GM18873 (cell line): ENCODE data around the gene VPS41.
"Not testable (repeated sequence)": the region's sequence is repeated elsewhere in the genome, so short reads cannot be mapped to it uniquely, and the experiment has no call there.

Source experiments
- ATAC-seq: cut with Tn5 transposase; IDR thresholded peaks from one replicate; pipeline ENCODE4 v1.9.1; 2021; ENCODE audit warnings: mild to moderate bottlenecking, moderate library complexity, moderate number of reproducible peaks; ENCODE audit not compliant: unreplicated experiment, low FRiP score

VPS41 gene

GRCh38 chr7:38858259-38858884 is 50.6 kb downstream of the VPS41 start:
- no peak for ATAC-seq

DNA sequence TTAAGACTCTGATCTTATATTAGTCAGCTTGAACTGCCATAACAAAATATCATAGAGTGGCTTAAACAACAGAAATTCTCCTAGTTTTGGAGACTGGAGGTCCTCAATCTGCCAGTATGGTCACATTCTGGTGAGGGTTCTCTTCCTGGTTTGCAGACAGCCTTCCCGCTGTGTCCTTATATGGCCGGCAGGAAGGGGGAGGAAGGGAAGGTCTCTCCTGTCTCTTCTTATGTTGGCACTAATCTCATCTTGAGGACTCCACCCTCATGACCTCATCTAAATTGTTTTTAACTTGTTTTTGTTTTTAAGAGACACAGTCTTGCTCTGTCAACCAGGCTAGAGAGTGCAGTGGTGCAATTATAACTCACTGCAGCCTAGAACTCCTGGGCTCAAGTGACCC is 53.1 kb downstream of the VPS41 start:
- ATAC-seq, result no peak

DNA sequence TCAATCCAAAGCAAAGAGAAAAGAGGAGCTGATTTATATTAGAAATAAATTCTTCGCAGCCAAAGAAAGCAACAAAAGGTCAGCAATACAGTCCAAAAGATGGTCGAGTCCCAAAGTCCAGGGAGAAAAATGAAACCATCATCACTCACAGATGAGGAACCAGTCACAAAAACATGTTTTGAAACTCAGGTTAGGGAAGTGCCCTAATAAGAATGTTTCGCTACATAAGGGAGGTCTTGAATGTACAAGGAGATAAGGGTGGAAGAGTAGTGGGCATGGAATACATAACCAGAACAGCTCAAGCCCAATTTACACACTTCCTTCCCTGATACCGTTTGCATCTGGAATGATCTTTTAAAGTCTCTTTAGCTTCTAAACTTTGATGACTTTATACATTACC is 53.6 kb downstream of the VPS41 start:
- ATAC-seq, result no peak

- not testable (repeated sequence) for ATAC-seq
These were observed 54.0 kb downstream of the VPS41 start for GRCh38 chr7:38854947-38855346.

DNA sequence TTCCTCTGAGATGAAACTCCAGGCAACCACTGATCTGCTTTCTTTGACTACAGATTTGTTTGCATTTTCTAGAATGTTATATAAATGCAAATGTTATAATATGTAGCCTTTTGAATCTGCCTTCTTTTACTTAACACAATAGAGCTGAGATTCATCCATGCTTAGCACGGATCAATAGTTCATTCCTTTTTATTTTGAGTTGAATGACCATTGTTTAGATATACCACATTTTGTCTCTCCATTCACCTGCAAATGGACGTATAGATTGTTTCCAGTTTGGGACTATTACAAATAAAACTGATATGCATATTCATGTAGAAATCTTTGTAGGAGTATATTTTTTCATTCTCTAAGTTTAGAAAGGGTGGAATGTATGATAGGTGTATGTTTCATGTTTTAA is 57.7 kb downstream of the VPS41 start:
- ATAC-seq, result no peak

GRCh38 chr7:38846280-38846679 is 62.7 kb downstream of the VPS41 start:
- no peak for ATAC-seq

GRCh38 chr7:38844952-38845563 is 63.9 kb downstream of the VPS41 start:
- ATAC-seq, result no peak

DNA sequence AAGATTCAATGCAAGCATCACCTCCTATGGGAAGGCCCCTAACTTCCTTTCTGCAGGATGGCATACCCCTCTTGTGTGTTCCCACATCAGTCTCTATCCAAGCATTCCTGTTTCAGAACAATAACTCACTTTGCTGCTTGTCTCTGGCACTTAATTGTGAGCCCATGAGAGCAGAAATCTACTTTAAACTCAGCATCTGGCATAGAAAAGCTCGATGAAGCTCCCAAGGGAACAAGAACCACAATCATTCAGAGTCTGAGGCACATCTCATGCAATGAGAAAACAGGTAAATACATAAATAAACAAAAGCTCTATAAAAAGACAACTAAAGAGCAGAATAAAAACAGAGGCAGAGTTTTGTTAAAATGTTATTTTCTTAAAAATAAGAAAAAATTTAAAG is 66.2 kb downstream of the VPS41 start:
- ATAC-seq, result no peak

DNA sequence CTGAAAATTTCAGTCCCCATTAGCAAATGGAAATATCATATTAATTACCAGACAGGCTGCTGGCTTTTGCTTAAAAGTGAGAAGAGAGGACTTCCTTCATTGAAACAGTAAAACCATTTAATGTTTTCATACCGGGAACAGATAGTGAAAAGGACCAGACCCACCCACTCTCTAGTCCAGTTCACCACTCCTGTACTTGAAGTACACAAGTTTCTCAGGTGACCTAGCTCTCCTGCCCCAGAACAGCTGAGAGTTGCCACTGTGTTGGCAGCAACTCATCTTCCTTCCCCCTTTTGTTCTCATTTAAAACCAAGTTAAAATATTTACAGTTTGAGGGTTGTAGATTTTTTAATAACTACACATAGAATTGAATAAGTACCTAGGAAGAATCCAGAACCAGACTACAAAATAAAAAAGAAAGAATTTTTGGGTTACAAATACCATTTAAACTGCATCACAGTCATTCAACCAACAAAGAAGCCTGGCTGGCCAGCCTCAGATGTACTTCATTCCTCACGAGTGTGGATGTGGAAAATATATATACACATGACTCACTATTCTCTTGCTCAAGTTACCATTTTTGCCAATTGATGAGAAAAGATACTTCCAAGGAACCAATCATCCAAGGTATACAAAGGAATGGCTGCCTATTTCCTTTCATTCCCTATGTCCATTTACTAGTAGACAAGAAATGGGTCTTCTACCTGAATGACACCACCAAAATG is 68.1 kb downstream of the VPS41 start:
- no peak for ATAC-seq

- no peak for ATAC-seq
These were observed 69.1 kb downstream of the VPS41 start for GRCh38 chr7:38839851-38840250.

GRCh38 chr7:38838725-38839385 is 70.1 kb downstream of the VPS41 start:
- no peak for ATAC-seq

DNA sequence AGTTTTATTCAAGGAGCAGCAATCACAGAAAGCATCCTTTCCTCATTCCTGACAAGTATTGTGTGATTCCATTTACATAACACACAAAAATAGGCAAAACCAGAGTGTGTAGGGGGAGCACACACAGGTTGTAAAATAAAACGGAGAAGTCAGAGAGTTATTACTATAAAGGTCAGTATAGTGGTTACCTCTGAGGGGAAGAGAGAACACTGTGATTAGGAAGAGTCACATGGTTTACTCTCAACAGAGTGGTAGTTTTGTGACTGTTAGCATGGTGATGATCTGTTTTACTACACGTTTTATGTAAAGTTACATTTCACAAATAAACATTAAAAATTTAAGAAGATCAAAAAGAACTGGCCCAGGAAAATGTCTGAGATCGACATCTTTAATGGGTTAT is 74.6 kb downstream of the VPS41 start:
- no peak for ATAC-seq

GRCh38 chr7:38833329-38833728 is 75.7 kb downstream of the VPS41 start:
- ATAC-seq, result no peak

DNA sequence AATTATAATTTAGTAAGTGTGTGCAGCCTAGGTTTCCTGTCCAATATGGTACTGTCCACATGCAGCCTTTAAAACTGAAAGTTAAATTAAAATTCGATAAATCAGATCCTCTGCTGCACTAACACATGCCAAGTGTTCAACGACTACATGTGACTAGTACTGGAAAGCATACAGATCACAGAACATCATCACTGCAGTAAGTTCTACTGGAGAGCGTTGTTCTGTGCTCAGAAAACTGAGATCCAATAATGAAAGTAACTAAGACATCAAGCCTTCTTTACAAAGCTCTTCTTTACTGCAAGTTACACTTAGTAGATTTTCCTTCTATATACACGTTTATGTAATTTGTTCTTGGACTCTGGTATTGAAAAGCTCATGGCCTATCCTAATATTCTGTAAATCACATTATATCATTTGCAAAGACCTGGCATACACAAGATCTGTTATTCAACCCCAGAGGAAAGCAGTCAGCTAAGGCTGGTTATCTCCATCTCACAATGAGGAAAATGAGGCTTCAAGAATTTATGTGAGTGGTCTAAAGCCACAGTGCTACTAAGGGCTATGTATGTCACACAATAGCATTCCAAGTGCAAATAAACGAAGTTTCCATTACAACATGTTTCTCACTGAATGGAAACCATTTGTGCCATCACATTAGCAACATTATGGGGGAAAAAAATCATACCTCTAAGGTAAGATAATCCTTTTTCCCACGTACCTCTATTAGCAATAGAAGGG is 77.6 kb downstream of the VPS41 start:
- ATAC-seq, result no peak

GRCh38 chr7:38830826-38831225 is 78.2 kb downstream of the VPS41 start:
- no peak for ATAC-seq

- ATAC-seq, result no peak
These were observed 79.4 kb downstream of the VPS41 start for GRCh38 chr7:38829488-38830165.

GRCh38 chr7:38828026-38828425 is 81.0 kb downstream of the VPS41 start:
- ATAC-seq, result no peak

GRCh38 chr7:38825721-38826440 is 83.1 kb downstream of the VPS41 start:
- ATAC-seq, result no peak

DNA sequence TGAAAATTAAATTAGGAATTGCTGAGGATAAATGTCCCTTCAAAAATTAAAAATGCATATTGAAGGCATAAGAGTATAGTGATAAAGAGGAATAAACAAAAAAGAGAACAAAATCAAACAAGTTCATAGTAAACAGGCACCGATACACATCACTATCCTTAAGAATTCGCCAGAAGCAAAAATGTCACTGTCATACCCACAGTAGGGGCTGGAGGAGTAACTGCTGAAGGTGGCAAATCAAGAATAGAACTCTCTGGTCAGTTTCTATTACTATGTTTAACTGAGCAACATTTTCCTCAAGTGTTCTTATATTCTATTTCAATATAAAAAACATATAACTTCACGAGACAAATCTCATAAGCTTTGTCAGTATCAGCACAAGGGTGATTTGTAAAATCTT is 84.0 kb downstream of the VPS41 start:
- no peak for ATAC-seq

DNA sequence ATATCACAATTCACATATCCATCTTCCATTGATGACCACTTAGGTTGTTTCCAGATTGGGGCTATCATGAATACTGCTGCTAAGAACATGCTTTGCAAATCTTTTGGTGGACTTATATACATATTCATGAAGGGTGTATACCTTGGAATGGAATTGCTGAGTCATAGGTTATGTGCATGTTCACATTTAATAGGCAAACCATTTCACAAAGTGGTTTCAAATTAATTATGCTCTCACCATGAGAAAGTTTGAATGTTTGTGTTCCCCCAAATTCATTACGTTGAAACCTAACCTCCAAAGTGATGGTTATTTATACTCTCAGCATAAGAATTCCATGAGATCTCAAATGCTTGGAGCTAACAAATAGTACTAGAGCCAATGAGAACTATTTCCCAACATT is 86.4 kb downstream of the VPS41 start:
- no peak for ATAC-seq
